ENCODE data around the gene GRID1.

The GRID1 gene

DNA sequence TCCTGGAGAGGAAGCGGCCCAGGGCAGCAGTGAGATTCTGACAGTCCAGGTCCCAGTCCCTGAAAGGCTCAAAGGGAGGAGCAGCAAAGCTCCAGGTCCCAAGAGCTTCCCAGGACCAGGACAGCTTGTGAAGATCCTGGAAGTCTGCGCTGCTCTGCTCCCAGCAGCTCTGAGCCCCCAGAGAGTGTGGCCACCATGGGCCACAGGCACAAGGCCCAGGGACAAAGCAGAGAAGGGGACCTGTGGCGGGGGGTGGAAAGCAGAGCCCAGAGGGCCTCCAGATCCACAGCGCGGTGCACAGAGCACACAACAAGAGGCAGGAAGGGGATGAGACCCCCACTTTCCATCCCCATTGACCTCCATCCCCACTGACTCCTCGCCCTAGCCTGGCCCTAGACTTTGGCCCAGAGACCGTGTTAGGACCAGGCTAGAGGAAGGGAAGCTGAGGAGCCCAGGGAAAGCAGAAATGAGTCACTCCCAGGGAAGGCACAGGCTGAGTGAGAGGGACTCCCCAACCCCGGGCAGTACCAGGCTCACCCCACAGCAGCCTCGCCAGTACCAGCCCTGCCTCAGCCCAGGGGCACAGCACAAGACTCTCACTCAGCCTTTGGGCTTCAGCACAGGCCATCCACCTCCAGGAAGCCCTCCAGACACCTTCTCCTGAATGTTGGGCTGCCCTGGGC, 75.5 kb downstream of the GRID1 start:
- DNase-seq (ENCODE audit: low read depth): no peak

GRCh38 chr10:86289577-86289868, 77.1 kb downstream of the GRID1 start:
- no peak for DNase-seq (ENCODE audit: low read depth)
- TF ChIP-seq, protein P1, sequence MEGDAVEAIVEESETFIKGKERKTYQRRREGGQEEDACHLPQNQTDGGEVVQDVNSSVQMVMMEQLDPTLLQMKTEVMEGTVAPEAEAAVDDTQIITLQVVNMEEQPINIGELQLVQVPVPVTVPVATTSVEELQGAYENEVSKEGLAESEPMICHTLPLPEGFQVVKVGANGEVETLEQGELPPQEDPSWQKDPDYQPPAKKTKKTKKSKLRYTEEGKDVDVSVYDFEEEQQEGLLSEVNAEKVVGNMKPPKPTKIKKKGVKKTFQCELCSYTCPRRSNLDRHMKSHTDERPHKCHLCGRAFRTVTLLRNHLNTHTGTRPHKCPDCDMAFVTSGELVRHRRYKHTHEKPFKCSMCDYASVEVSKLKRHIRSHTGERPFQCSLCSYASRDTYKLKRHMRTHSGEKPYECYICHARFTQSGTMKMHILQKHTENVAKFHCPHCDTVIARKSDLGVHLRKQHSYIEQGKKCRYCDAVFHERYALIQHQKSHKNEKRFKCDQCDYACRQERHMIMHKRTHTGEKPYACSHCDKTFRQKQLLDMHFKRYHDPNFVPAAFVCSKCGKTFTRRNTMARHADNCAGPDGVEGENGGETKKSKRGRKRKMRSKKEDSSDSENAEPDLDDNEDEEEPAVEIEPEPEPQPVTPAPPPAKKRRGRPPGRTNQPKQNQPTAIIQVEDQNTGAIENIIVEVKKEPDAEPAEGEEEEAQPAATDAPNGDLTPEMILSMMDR (IDR thresholded peaks at IDR 0.05; ENCODE audit: control insufficient read depth, extremely low read depth, insufficient read depth): no peak

More for the DNA sequence above, 75.5 kb downstream of the GRID1 start:
- TF ChIP-seq, protein P1 (IDR thresholded peaks at IDR 0.05; ENCODE audit: control insufficient read depth, extremely low read depth, insufficient read depth): no peak
- H3K4me3 ChIP-seq (ENCODE audit: low read depth, low read length): no peak overlapping the region

GRCh38 chr10:86288695-86289576, 77.7 kb downstream of the GRID1 start:
- DNase-seq (ENCODE audit: low read depth): no peak
- no peak overlapping the region for H3K4me3 ChIP-seq (ENCODE audit: low read depth, low read length)
- TF ChIP-seq, protein P1 (IDR thresholded peaks at IDR 0.05; ENCODE audit: control insufficient read depth, extremely low read depth, insufficient read depth): no peak

More at GRCh38 chr10:86289577-86289868, 77.1 kb downstream of the GRID1 start:
- H3K4me3 ChIP-seq (ENCODE audit: low read depth, low read length): no peak overlapping the region

GRCh38 chr10:86287966-86288579, 78.5 kb downstream of the GRID1 start:
- TF ChIP-seq, protein P1 (IDR thresholded peaks at IDR 0.05; ENCODE audit: control insufficient read depth, extremely low read depth, insufficient read depth): no peak
- no peak overlapping the region for H3K4me3 ChIP-seq (ENCODE audit: low read depth, low read length)
- DNase-seq (ENCODE audit: low read depth): no peak

- TF ChIP-seq, protein P1 (IDR thresholded peaks at IDR 0.05; ENCODE audit: control insufficient read depth, extremely low read depth, insufficient read depth): no peak
- H3K4me3 ChIP-seq (ENCODE audit: low read depth, low read length): no peak overlapping the region
- no peak for DNase-seq (ENCODE audit: low read depth)
These were observed 79.3 kb downstream of the GRID1 start for GRCh38 chr10:86287110-86287793.

DNA sequence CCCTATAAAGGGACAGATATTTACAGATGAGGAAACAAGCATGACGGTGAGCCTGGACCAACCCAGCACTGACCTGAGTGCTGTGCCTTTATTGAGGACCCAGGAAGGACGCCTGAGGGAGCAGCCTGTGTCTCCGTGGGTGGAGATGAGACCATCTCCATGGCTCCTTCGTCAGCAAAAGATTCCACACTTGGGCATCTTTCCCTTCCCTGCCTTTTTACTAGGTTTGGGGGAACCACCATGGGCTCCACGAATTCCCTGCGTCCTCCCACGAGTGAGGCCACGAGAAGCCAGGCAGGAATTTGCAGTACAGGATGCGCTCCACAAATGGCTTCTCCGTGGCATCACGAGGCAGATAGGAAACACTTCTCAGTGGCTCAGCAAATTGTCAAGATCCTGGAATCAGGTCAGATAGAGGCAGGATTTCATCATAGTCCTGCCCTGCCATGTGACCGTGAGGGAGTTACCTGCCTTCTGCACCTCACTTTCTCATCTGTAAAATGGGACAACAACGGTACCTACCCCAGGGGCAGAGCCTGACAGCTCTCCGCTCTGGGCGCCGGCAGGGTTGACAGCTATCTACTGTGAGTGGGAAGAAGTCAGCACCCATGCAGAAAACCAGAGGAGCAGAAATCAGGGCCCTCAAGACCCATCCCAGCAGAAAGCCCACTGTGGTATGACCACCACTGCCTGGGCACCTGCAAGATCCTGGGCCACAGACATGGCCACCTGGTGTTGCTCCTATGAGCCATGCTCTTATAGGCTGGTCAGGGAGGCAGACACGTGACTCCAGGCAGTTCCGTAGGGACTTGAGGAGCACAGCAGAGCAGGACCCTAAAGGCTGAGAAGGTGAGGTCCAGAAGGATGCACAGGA, 80.1 kb downstream of the GRID1 start:
- DNase-seq (ENCODE audit: low read depth): no peak
- H3K4me3 ChIP-seq (ENCODE audit: low read depth, low read length): no peak overlapping the region
- TF ChIP-seq, protein P1 (IDR thresholded peaks at IDR 0.05; ENCODE audit: control insufficient read depth, extremely low read depth, insufficient read depth): no peak
